DOHH2 (cell line): Measurements from ENCODE around the gene KCNE1.

ENCODE experiments used
- CTCF ChIP-seq: fragments of 200-600 bp; sonication (generic); IDR thresholded peaks from one replicate; pipeline ENCODE4 v1.5.1; 2014; ENCODE audit warnings: antibody characterized with exemption, mild to moderate bottlenecking, low read depth, low read length; ENCODE audit not compliant: poor library complexity, severe bottlenecking
- EZH2phosphoT487 ChIP-seq: fragments of 200-600 bp; sonication (generic); IDR thresholded peaks from 2 replicates; pipeline ENCODE4 v1.6.1; 2017; ENCODE audit warnings: borderline replicate concordance, mild to moderate bottlenecking, antibody characterized with exemption, low read length, moderate library complexity, mixed read lengths

GRCh38 chr21:34557261-34557660 is 45.3 kb upstream of the KCNE1 start:
- TF ChIP-seq CTCF (no peak), EZH2phosphoT487 (no peak)
